Activated CD4-positive, CD25-positive, alpha-beta regulatory T cell treated with anti-CD3 and anti-CD28 coated beads, Interleukin-2, amount 50 U/mL, for 24 hours (primary cell): ENCODE data around the gene HTRA1.

Experiments used
- ATAC-seq, 2 donors: fragments of 150-1000 bp; cut with Tn5 transposase; one replicate each; pipeline ENCODE4 v1.10.0; 2021; ENCODE audit warnings: mild to moderate bottlenecking in 1 of 2, moderate library complexity in 1 of 2

HTRA1 gene

GRCh38 chr10:122455376-122456079 lies 5.8 kb upstream of the HTRA1 start:
- no peak for ATAC-seq

DNA sequence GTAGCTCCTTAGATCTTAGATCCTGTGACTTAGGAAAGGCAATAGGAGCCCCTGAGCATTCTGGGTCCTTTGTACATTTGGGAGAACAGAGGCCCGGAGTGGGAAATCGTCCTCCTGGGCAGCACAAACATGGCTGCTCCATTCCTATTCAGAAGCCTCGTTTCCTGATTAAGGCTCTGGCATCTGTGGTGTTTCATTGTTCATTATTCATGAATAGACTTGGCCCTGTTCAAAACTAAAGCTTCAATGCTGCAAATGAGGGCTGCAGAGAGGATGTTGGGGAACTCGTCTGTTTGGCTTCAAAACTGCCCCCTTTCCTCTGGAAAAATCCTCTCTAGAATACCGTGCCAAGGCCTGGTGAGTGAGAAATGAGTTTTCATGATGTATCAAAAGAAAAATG lies 3.4 kb upstream of the HTRA1 start:
- ATAC-seq, result no peak

DNA sequence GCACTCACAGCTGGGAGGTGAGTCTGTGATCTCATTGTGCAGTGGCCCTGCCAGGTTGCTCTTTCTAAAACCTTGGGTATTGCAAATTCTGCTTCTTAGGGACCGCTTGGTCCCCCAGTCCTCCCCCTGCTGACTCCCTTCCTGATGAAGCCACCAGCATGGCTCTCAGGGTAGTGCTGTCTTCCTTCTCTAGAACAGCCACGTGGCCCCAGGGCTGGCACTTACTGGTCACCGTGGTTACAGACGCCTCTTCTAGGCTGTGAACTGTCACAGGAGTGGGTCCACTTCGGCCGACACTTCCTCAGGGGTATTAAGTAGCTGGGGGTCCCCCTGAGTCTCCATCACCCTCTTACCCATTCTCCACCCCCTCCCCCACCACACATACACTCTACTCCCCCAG lies 2.7 kb upstream of the HTRA1 start:
- no peak for ATAC-seq

- no peak for ATAC-seq
Observed at GRCh38 chr10:122459561-122460273, 1.6 kb upstream of the HTRA1 start.

DNA sequence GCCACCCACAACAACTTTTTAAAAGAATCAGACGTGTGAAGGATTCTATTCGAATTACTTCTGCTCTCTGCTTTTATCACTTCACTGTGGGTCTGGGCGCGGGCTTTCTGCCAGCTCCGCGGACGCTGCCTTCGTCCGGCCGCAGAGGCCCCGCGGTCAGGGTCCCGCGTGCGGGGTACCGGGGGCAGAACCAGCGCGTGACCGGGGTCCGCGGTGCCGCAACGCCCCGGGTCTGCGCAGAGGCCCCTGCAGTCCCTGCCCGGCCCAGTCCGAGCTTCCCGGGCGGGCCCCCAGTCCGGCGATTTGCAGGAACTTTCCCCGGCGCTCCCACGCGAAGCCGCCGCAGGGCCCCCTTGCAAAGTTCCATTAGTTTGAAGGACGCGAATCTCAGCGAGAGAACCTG lies 461 bp upstream of the HTRA1 start:
- no peak for ATAC-seq

GRCh38 chr10:122461729-122462532 lies 578 bp downstream of the HTRA1 start:
- ATAC-seq, result peak in 1 of 2 donors; percentile 32

- ATAC-seq, result peak in 1 of 2 donors; percentile 25
Observed at GRCh38 chr10:122462533-122463465, 1.4 kb downstream of the HTRA1 start.

- no peak for ATAC-seq
Observed at GRCh38 chr10:122463466-122464249, 2.3 kb downstream of the HTRA1 start.

DNA sequence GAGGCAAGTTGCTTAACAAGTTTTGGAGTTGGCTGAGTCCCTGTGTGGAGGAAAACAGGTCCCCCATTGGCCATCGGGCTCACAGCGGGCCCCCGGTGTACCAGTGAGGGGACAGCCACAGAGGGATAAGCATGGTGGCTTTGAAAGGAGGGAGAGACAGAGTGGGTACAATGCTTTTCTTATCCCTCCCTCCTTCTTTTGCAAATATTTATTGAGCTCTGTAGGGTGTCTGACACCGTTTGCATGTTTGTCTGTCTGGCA lies 2.8 kb downstream of the HTRA1 start:
- no peak for ATAC-seq

GRCh38 chr10:122464586-122464985 lies 3.2 kb downstream of the HTRA1 start:
- no peak for ATAC-seq

GRCh38 chr10:122465401-122466040 lies 4.2 kb downstream of the HTRA1 start:
- no peak for ATAC-seq

DNA sequence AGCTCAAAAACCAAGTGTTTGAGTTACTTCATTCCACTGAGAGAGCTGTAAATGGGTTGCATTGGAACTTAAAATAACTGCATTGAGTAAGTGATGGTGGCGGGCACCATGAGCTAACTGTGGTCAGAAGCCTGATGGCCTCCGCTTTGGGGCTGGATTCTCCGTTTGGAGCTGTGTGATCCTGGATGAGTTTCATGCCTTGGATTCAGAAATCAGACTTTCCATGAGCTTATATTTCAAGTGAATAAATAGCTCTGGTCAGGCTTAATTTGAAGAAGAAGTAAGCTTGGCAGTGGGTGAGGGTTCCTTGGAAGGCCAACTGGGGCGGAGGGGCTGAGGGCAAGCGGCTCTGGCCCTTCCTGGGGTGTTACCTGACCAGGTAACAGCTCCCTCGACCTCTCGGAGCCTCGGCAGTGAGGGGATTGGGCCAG lies 5.6 kb downstream of the HTRA1 start:
- no peak for ATAC-seq

DNA sequence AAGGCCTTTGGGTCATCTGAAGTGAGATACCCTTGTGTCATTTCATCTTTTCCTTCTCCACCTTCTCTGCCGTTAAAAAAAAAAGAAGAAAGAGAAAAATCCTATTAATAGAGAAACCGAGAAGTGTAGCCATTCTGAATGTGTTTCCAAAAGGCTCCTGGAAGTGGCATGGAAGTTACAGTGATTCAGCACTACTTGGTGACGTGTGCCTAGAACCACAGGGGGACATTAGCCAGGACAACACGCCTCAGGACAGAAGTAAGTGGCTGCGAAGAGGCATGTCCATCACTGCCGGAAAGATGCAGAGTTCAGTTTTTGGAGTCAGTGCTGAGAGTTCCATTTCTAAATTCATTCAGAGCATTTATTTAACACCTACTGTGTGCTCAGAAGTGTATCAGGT lies 6.3 kb downstream of the HTRA1 start:
- no peak for ATAC-seq

GRCh38 chr10:122468307-122468925 lies 7.1 kb downstream of the HTRA1 start:
- ATAC-seq, result no peak

- ATAC-seq, result no peak
Observed at GRCh38 chr10:122468926-122469781, 7.8 kb downstream of the HTRA1 start.

DNA sequence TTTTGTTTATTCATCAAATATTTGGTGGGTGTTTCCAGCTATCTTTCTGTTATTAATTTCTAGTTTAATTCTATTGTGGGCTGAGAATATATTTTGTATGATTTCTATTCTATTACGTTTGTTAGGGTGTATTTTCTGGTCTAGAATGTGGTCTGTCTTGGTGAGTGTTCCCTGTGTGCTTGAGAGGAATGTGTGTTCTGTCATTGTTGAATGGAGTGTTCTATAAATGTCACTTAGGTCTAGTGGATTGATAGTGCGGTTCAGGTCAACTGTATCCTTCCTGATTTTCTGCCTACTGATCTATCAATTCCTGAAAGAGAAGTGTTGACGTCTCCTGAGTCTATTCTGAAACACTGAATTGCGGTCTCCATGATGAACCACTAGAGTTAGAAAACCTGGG lies 8.5 kb downstream of the HTRA1 start:
- ATAC-seq, result no peak

- ATAC-seq, result no peak
Observed at GRCh38 chr10:122471531-122472177, 10.3 kb downstream of the HTRA1 start.

- ATAC-seq, result no peak
Observed at GRCh38 chr10:122473116-122473515, 11.8 kb downstream of the HTRA1 start.

DNA sequence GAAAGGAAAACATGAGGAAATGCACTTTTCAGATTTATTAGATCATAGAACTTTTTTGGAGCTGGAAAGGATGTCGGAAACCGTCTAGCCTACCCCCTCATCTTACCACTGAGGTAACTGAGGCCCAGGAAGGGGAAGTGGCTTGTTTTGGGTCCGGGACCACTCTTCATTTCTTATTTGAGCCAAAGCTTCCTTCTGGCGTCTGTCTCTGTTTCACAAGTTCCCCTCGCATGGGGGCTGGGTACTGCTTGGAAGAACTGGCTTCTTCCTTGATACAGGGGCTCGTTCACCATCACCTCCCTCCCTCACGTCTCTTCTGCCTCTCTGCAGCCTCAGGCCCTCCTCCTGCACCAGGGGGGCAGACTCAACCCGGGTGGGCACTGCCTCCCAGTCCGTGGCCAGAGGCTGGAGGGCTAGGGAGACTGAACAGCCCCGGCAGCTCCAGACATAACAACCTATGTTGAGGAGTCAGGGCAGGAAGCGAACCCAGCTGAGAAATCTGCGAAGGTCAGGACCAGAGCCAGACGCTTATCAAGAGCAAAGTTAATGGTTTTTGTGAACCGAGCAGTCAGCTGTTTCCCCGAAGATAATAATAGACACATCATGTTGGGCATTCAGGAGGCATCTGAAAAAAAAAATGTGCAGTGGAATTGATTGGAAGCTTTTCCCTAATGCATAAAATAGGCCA lies 12.9 kb downstream of the HTRA1 start:
- no peak for ATAC-seq
